Measurements from ENCODE around the gene SEMA3C. TPM values are rescaled to one million over a fixed set of nuclear protein-coding genes. Genes with fewer than 3 reads are reported as not detected.

Gene SEMA3C
- total and polyA plus RNA-seq, 2 experiments from 2014 or later = 15.5 to 53.5 TPM

GRCh38 chr7:80847895-80848294 is 71.0 kb downstream of the SEMA3C start:
- Histone ChIP-seq H3K27ac (no peak overlapping the region), H3K4me1 (ENCODE audit: low read depth) (peaks cover 5% of the 10 kb centered on the region)
- no peak for TF ChIP-seq CTCF (IDR thresholded peaks at IDR 0.05; ENCODE audit: low read depth, low read length)

GRCh38 chr7:80847027-80847426 is 71.8 kb downstream of the SEMA3C start:
- TF ChIP-seq CTCF (IDR thresholded peaks at IDR 0.05; ENCODE audit: low read depth, low read length) = no peak
- no peak overlapping the region for H3K27ac ChIP-seq
- H3K36me3 ChIP-seq = no peaks in the 10 kb centered on the region
- H3K4me3 ChIP-seq = no peak overlapping the region
- no peaks in the 10 kb centered on the region for H3K9me3 ChIP-seq (ENCODE audit: low read depth)
- DNase-seq (ENCODE audit: low read depth in 1 of 2, low spot score in 1 of 2) = no peak
- H3K4me1 ChIP-seq (ENCODE audit: low read depth) = peaks cover 9% of the 10 kb centered on the region
- H3K27me3 ChIP-seq = no peaks in the 10 kb centered on the region

More at GRCh38 chr7:80847895-80848294, 71.0 kb downstream of the SEMA3C start:
- Histone ChIP-seq H3K9me3 (ENCODE audit: low read depth) (no peaks in the 10 kb centered on the region), H3K36me3 (no peaks in the 10 kb centered on the region), H3K4me3 (no peak overlapping the region), H3K27me3 (no peaks in the 10 kb centered on the region)
- no peak for DNase-seq (ENCODE audit: low read depth in 1 of 2, low spot score in 1 of 2)

- no peaks in the 10 kb centered on the region for H3K27me3 ChIP-seq
- no peaks in the 10 kb centered on the region for H3K36me3 ChIP-seq
- no peaks in the 10 kb centered on the region for H3K9me3 ChIP-seq (ENCODE audit: low read depth)
- no peak for DNase-seq (ENCODE audit: low read depth in 1 of 2, low spot score in 1 of 2)
- peaks cover 9% of the 10 kb centered on the region for H3K4me1 ChIP-seq (ENCODE audit: low read depth)
- no peak for TF ChIP-seq CTCF (IDR thresholded peaks at IDR 0.05; ENCODE audit: low read depth, low read length)
- H3K27ac ChIP-seq = no peak overlapping the region
- H3K4me3 ChIP-seq = no peak overlapping the region
These were observed 73.9 kb downstream of the SEMA3C start for GRCh38 chr7:80844916-80845315.

DNA sequence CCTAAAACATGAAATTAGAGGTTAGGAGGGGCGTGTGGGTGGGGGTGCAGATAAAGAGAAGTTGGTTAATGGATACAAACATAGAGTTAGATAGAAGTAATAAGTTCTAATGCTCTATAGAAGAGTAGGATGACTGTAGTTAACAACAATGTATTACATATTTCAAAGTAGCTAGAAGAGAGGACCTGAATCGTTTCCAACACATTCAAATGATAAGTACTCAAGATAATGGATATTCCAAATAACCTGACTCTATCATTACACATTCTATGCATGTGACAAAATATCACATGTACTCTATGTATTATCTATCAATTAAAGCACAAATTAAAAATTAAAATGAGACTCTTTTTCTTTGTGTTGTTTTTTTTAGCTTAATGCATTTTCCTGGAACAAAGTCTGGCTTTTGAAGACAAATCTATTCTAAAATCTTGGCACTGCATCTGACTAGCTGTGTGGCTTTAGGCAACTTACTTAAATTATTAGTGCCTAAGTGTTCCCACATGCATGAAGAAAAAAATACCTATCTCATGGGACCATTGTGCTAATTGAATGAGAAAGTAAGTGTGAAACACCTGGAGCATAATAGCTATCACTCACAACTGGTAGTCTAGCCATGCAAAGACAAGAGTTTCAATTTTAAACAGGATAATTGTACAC is 75.7 kb downstream of the SEMA3C start:
- Histone ChIP-seq H3K36me3 (no peaks in the 10 kb centered on the region), H3K27ac (no peak overlapping the region), H3K4me3 (no peak overlapping the region), H3K9me3 (ENCODE audit: low read depth) (no peaks in the 10 kb centered on the region), H3K27me3 (no peaks in the 10 kb centered on the region), H3K4me1 (ENCODE audit: low read depth) (peaks cover 4% of the 10 kb centered on the region)
- TF ChIP-seq CTCF (IDR thresholded peaks at IDR 0.05; ENCODE audit: low read depth, low read length) = no peak
- no peak for DNase-seq (ENCODE audit: low read depth in 1 of 2, low spot score in 1 of 2)

DNA sequence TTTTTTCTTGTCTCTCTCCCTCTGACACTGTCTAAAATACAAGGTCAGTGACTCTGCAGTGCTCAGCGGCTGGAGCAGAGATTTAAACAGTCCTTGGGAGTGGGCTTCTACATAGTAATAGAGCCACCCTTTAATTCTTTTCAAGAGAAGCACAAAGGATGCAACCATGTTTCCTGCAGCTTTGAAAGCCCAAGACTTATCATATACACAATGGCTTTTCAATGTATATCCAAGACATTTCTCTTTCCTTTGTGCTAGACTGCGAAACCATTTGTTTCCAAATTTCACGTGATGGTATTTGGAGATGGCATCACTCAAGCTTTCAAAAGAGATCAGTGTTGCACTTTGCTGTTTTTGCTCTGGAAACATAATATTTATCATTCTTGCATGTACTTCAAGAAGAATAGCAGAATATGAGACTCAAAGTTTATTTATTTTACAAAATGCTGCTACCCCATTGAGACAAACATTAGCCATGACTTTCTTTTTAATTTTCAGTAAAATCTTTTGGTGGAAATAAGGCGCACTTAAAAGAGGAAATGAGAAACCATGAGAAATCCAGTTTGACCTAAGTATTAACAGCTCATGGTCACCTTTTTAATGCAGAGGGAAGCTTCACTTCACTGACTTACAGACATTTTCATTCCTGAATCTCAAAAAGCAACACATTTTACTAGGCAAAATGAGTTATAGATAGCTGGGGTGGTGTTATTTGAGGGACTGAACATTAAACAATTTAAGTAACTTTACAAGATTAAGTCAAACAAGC is 76.6 kb downstream of the SEMA3C start:
- H3K36me3 ChIP-seq = no peaks in the 10 kb centered on the region
- no peak for DNase-seq (ENCODE audit: low read depth in 1 of 2, low spot score in 1 of 2)
- H3K4me3 ChIP-seq = no peak overlapping the region
- H3K27ac ChIP-seq = no peak overlapping the region
- no peaks in the 10 kb centered on the region for H3K27me3 ChIP-seq
- peaks cover 4% of the 10 kb centered on the region for H3K4me1 ChIP-seq (ENCODE audit: low read depth)
- no peak for TF ChIP-seq CTCF (IDR thresholded peaks at IDR 0.05; ENCODE audit: low read depth, low read length)
- H3K9me3 ChIP-seq (ENCODE audit: low read depth) = no peaks in the 10 kb centered on the region
